MCF 10A (cell line): ENCODE measurements around the gene COTL1. TPM values are rescaled to one million over a fixed set of nuclear protein-coding genes. Genes with fewer than 3 reads are reported as not detected.

Experiments used
- BruUV-seq: library from RNA; stranded (reverse); fragments of 400-500 nt; replicated peaks from 2 replicates; lab custom pipeline; 2021; lab: Mats Ljungman, UMichigan
- CTCF ChIA-PET: fragments of 300-600 bp; sonication (Branson Sonifier 250); formaldehyde crosslinking; extraction: SDS; loops from one replicate; lab custom pipeline; 2021; ENCODE audit warnings: antibody characterized with exemption, inconsistent platforms; lab: Yijun Ruan, JAX
- POLR2A ChIA-PET: fragments of 300-600, 350-650 bp; sonication (Branson Sonifier 250); formaldehyde crosslinking; extraction: SDS; loops from one replicate; lab custom pipeline; 2020; ENCODE audit warnings: antibody characterized with exemption, inconsistent platforms; lab: Yijun Ruan, JAX
- DNase-seq: peaks from one replicate; pipeline ENCODE4 v3.0.0-alpha.2; 2018; ENCODE audit not compliant: unreplicated experiment
- H3K27ac Mint-ChIP-seq: one replicate; pipeline ENCODE4 v1.8.0; 2022; ENCODE audit warnings: mild to moderate bottlenecking, low read depth, mixed read lengths; ENCODE audit not compliant: unreplicated experiment
- H3K27me3 Mint-ChIP-seq: one replicate; pipeline ENCODE4 v1.8.0; 2022; ENCODE audit warnings: mixed read lengths; ENCODE audit not compliant: insufficient read depth, unreplicated experiment
- H3K36me3 Mint-ChIP-seq: one replicate; pipeline ENCODE4 v1.8.0; 2022; ENCODE audit warnings: mild to moderate bottlenecking, moderate library complexity, mixed read lengths; ENCODE audit not compliant: insufficient read depth, unreplicated experiment
- H3K4me1 Mint-ChIP-seq: one replicate; pipeline ENCODE4 v1.8.0; 2022; ENCODE audit warnings: mixed read lengths; ENCODE audit not compliant: insufficient read depth, unreplicated experiment
- H3K4me3 Mint-ChIP-seq: one replicate; pipeline ENCODE4 v1.8.0; 2022; ENCODE audit warnings: mild to moderate bottlenecking, moderate library complexity, mixed read lengths; ENCODE audit not compliant: unreplicated experiment
- H3K9me3 Mint-ChIP-seq: one replicate; pipeline ENCODE4 v1.8.0; 2022; ENCODE audit warnings: mixed read lengths; ENCODE audit not compliant: unreplicated experiment
- intact Hi-C: fragments of 100-400 bp; cut with micrococcal nuclease; formaldehyde crosslinking; loops from 2 replicates; pipeline ENCODE4 v1.14.1; 2022
- total RNA-seq: library from RNA; stranded (reverse); gene quantifications from 2 replicates; pipeline ENCODE4 v1.2.3, GENCODE V29; 2022
- TF ChIP-seq, protein P1 (sequence below): fragments of 200-600 bp; IDR thresholded peaks from one replicate; pipeline ENCODE4 v1.8.0; 2022; ENCODE audit warnings: antibody characterized with exemption, mild to moderate bottlenecking; ENCODE audit not compliant: unreplicated experiment

Gene COTL1
- total RNA-seq, 1 experiment from 2014 or later: 269 TPM

DNA sequence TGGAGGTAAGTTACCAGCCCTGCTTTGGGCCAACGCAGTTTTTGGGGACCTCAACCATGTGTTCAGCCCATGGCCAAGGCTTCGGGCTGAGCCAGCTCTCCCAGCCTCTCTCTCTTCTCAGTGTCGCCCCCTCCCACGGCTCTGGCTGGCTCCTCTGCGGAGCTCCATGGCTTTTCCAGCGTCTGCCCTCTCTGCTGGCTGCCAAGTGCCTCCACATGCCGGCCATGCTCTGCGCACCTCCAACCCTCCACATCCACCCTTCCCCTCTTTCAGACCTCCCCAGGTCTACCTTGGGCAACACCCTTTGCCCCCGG is 23.2 kb downstream of the COTL1 start:
- no peaks in the 10 kb centered on the region for H3K9me3 Mint-ChIP-seq
- BruUV-seq: no TSS peak
- intact Hi-C loops: no loop called here
- H3K36me3 Mint-ChIP-seq: peaks cover 22% of the 10 kb centered on the region
- ChIA-PET CTCF (no interaction called here), POLR2A (no interaction called here)
- DNase-seq: no peak
- no peak overlapping the region for H3K4me3 Mint-ChIP-seq
- TF ChIP-seq, protein P1, sequence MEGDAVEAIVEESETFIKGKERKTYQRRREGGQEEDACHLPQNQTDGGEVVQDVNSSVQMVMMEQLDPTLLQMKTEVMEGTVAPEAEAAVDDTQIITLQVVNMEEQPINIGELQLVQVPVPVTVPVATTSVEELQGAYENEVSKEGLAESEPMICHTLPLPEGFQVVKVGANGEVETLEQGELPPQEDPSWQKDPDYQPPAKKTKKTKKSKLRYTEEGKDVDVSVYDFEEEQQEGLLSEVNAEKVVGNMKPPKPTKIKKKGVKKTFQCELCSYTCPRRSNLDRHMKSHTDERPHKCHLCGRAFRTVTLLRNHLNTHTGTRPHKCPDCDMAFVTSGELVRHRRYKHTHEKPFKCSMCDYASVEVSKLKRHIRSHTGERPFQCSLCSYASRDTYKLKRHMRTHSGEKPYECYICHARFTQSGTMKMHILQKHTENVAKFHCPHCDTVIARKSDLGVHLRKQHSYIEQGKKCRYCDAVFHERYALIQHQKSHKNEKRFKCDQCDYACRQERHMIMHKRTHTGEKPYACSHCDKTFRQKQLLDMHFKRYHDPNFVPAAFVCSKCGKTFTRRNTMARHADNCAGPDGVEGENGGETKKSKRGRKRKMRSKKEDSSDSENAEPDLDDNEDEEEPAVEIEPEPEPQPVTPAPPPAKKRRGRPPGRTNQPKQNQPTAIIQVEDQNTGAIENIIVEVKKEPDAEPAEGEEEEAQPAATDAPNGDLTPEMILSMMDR: no peak
- H3K27me3 Mint-ChIP-seq: no peaks in the 10 kb centered on the region
- H3K27ac Mint-ChIP-seq: no peak overlapping the region
- no peaks in the 10 kb centered on the region for H3K4me1 Mint-ChIP-seq

DNA sequence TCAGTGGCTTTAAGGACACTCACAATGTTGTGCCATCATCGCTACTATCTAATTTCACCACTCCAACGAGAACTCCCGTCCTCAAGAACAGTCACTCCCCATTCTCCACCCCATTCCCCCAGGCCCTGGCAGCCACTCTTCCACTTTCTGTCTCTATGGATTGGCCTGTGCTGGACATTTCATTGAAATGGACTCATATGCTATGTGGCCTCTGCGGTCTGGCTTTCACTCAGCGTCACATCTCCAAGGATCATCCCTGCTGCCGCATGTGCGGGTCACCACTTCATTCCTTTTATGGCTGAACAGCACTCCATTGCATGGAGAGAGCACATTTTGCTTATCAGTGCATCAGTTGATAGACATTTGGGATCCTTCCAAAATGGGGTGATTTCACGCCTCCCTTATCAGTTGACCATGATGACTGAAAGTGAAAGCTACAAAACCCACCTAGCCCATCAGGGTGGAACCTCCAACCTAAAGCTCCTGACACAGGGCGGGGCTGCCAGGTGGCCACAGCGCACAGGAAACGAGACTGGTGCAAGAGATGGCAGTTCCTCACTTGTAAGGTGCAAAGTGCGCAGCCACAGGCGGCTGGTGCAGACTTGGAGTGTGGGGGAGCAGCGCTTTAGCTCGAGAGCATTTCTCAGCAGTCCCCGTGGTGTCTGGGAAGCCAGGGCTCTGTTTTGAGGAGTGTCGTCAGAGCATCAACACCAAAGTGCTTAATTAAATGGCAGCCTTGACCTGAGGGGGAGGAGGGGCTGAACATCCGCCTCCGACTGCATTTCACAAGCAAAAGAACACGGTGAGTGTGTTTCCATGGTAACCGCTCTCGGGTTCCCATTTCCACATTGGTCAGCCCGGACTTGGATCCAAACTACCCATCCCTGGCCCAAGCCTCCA is 23.8 kb downstream of the COTL1 start:
- intact Hi-C loops: no loop called here
- Mint-ChIP-seq H3K27me3 (no peaks in the 10 kb centered on the region), H3K27ac (no peak overlapping the region), H3K4me3 (no peak overlapping the region), H3K9me3 (no peaks in the 10 kb centered on the region), H3K4me1 (no peaks in the 10 kb centered on the region), H3K36me3 (peaks cover 17% of the 10 kb centered on the region)
- POLR2A ChIA-PET: no interaction called here
- no TSS peak for BruUV-seq
- DNase-seq: no peak
- TF ChIP-seq, protein P1: no peak
- CTCF ChIA-PET: interaction anchor here (0.6 kb wide), 1 partner anchor 821 kb away, joined by 4 read pairs; no protein-coding TSS in a partner anchor

DNA sequence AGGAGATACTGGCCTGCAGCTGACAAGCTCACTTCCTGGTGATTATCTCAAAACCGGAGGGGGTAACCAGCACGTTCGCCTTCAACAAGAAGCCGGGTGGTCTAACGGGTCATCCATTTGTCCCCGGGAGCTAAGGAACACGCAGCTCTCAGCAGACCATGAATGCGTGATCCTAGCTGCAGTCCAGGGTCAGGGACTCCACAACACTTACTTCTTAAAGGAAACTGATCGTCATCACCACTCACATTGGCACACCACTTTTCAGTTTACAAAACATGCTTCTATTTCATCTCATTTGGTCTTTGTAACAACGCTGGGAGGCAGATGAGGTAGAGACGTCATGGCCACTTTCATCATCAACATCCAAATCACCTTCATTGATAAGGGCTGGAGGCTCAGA is 25.2 kb downstream of the COTL1 start:
- Mint-ChIP-seq H3K27me3 (no peaks in the 10 kb centered on the region), H3K27ac (no peak overlapping the region), H3K9me3 (no peaks in the 10 kb centered on the region), H3K4me3 (no peak overlapping the region), H3K36me3 (peaks cover 22% of the 10 kb centered on the region), H3K4me1 (no peaks in the 10 kb centered on the region)
- no peak for DNase-seq
- POLR2A ChIA-PET: no interaction called here
- intact Hi-C loops: no loop called here
- BruUV-seq: no TSS peak
- CTCF ChIA-PET: no interaction called here
- TF ChIP-seq, protein P1: no peak

DNA sequence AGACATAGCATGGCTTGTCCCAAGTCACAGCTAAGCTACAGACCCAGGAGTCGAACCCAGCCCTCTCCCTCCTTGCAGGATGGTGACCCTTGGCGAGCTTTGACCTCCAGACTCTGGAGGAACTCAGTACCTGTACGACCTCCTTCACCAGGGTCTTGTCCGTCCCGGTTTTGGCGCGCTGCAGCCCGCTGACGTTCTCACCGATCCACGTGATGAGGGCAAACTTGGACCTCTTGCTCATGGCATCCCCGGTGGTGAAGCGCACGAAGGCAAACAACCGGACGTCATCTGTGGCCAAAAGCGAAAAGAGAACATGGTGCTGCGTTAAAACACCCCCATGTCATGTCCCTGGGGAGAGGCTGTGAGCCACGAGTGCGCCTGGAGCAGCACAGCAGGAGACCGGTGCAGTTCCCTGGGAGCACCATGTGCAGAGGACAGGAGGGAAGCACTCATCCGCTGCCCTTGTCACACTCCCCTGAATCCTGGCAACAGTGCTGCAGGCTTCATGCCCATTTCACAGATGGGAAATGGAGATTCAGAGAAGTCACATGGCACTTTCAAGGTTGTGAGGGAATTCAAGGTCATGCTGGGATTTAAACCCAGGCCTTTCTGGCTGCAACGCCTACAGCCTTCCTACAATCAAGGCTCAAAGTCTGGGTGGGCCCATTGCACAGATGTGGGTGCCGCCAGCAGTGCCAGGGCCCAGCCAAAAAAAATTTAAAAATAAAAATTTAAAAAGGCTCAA is 27.7 kb downstream of the COTL1 start:
- no peak for DNase-seq
- TF ChIP-seq, protein P1: no peak
- Mint-ChIP-seq H3K36me3 (peaks cover 27% of the 10 kb centered on the region), H3K4me1 (no peaks in the 10 kb centered on the region), H3K27ac (no peak overlapping the region), H3K27me3 (no peaks in the 10 kb centered on the region), H3K4me3 (no peak overlapping the region), H3K9me3 (no peaks in the 10 kb centered on the region)
- ChIA-PET CTCF (interaction anchor here (0.5 kb wide), 1 partner anchor 38 kb away, joined by 8 read pairs; no protein-coding TSS in a partner anchor), POLR2A (no interaction called here)
- intact Hi-C loops: no loop called here
- BruUV-seq: no TSS peak
